ENCODE results near the gene DESI1.
"Not testable (repeated sequence)": the region's sequence is repeated elsewhere in the genome, so short reads cannot be mapped to it uniquely, and the experiment has no call there.

The DESI1 gene

DNA sequence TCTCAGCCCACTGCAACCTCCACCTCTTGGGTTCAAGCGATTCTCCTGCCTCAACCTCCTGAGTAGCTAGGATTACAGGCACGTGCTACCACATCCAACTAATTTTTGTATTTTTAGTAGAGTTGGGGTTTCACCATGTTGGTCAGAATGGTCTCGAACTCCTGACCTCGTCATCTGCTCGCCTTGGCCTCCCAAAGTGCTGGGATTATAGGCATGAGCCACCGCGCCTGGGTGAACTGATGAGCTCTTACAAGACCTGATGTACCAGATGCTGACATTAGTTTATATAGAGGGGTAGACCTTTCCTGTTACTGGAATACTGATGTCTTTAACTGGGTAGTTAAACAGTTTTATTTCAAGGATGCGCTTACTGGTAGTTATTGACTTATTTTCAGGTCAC, 13.8 kb upstream of the DESI1 start:
- not testable (repeated sequence) for DNase-seq (ENCODE audit: low read depth)

DNA sequence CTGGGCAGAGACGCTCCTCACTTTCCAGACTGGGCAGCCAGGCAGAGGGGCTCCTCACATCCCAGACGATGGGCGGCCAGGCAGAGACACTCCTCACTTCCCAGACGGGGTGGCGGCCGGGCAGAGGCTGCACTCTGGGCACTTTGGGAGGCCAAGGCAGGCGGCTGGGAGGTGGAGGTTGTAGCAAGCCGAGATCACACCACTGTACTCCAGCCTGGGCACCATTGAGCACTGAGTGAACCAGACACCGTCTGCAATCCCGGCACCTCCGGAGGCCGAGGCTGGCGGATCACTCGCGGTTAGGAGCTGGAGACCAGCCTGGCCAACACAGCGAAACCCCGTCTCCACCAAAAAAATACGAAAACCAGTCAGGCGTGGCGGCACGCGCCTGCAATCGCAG, 10.8 kb upstream of the DESI1 start:
- not testable (repeated sequence) for DNase-seq (ENCODE audit: low read depth)

DNA sequence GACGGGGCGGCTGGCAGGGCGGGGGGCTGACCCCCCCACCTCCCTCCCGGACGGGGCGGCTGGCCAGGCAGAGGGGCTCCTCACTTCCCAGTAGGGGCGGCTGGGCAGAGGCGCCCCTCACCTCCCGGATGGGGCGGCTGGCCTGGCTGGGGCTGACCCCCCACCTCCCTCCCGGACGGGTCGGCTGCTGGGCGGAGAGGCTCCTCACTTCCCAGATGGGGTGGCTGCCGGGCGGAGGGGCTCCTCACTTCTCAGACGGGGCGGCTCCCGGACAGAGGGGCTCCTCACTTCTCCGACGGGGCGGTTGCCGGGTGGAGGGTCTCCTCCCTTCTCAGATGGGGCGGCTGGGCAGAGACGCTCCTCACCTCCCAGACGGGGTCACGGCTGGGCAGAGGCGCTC, 10.3 kb upstream of the DESI1 start:
- not testable (repeated sequence) for DNase-seq (ENCODE audit: low read depth)

DNA sequence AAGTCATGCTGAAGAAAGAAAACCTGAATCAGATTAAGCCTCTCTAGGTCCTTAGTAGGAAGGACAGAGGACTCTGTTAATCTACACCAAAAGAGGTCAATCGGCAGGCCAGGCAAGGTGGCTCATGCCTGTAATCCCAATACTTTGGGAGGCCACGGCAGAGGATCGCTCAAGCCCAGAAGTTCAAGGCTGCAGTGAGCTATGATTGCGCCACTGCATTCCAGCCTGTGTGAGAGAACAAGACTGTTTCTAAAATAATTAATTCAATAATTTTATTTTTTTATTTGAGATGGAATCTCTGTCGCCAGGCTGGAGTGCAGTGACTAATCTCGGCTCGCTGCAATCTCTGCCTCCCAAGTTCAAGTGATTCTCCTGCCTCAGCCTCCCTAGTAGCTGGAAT, 4.7 kb upstream of the DESI1 start:
- DNase-seq (ENCODE audit: low read depth): no peak

DNA sequence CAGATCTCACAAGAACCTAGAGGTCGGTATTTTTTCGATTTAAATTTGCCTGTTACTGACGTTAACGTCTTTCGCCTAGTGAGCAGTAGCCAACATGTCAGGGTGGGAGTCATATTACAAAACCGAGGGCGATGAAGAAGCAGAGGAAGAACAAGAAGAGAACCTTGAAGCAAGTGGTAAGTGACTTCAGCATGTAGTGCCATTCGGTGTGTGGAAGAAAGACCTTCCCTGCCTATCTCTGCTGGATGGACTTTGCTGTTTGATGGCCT, 1.0 kb upstream of the DESI1 start:
- no peak for DNase-seq (ENCODE audit: low read depth)

DNA sequence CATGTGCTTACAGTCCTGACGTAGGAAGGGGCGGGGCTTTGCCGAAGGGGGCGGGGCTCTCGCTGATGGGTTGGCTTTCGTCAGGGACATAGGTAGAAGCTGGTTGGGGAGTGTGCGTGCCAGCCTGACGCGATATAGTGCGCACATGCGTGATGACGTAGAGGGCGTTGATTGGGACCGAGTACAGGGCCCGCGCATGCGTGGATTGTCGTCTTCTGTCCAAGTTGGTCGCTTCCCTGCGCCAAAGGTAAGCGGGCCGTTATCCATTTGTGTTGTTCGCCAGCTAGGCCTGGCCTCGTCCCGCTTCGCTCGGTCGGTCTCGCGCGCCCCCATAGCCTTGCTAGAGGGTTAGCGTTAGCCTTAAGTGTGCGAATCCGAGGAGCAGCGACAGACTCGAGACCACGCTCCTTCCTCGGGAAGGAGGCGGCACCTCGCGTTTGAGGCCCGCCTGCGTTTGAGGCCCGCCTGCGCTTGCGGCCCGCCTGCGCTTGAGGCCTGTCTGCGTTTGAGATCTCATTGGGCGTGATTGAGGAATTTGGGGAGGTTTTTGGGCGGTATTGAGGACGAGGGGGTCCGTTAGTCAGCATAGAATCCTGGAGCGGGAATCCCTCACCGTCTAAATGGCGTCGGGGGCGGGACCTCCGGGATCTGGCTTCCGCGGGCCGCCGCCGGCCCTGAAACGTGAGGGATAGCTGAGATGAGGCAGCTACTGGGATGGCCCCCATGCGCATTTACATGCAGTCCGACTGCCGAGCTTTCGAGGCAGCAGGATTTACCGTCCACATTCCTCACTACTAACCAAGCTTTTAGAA, 462 bp upstream of the DESI1 start, which contains the start of gene XRCC6:
TSS of gene XRCC6 (plus strand) at position 197 of the 812 bp plus-strand sequence. CDS start 710 bp downstream, outside the sequence.
- peak; percentile 98 for DNase-seq (ENCODE audit: low read depth)

DNA sequence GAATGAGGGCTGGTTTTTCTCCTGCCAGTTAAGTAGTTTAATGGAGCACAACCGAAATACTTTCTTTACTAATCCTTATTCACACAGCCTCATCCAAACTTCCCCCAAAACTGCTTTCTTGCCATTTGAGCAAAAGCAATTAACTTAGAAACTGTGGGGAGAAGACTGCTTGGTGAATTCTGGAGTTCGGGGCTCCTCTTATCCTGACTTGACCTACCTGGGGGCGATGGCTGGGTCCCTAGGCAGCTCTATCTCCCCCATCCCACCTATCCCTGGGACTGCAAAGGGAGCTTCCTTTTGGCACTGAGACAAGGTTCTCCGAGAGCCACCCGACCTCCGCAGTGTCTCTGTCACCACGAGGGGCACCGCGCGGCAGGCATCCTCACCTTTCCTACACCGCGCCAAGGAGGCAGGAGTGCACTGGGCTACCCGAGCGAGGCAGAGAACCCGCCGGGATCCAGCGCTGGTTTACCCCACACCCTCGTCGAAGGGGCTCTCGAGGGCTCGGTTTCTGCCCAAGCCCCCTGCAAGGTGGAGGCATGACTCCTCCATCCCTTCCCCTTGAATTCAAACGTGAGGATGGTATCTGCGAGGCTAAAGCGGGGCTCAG, 759 bp downstream of the DESI1 start:
- peak; percentile 9 for DNase-seq (ENCODE audit: low read depth)

DNA sequence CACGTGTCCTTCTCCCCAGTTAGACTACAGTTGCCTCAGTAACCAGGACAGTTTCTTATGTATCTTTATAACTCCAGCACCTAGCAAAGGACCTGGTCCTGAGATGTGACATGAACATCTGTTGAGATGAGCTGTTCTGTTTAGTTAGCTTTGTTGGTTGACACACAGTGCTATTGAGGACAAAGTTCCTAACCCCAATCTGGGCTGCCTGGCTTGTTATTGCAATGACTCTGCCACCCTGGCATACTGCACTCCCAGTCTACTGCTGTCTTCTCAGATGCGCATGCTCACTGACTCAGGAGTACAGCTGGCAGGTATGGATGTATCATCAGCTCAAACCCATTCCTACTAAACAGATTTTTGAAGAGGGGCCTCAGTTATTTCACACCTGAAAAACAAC, 7.4 kb downstream of the DESI1 start:
- DNase-seq (ENCODE audit: low read depth): no peak

DNA sequence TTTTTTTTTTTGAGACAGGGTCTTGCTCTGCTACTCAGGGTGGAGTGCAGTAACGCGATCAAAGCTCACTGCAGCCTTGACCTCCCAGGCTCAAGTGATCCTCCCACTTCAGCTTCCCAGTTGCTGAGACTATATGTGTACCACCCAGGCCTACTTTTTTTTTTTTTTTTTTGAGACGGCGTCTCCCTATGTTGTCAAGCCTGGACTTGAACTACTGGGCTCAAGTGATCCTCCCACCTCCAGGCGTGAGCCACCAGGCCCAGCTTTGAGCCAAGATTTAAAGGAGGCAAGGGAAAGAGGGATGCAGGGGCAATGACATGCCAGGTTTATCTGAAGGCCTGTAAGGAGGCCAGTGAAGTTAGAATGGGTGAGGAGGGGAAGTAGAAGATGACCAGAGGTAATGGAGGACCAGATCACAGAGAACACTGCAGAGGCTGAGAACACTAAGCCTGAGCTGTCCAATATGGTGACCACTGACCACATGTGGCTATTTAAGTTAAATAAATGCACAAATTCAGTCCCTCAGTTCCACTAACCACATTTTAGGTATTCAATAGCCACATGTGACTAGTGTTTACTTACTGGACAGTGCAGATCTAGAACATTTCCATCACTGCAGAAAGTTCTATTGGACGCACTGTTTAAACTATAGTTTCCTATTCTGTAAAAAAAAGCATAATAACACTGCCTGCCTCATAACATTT, 8.1 kb downstream of the DESI1 start:
- no peak for DNase-seq (ENCODE audit: low read depth)

DNA sequence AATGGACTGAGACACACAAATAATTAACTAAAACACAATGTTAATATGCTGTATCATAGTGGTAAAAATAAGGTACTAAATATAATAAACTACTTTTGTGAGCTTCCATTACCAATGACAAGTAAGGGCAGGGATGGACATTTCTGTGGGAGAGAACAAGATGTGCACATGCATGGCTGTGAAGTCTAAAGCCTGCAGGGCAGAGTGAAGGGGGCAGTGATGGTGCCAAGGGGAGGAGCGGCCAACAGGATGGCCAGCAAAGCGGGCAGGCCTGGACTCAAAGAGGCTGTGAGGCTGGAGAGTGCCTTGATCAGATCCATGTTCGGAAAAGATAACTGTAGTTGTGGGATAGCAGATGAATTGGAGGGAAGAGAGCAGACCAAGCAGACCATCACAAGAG, 12.5 kb downstream of the DESI1 start:
- DNase-seq (ENCODE audit: low read depth): no peak

DNA sequence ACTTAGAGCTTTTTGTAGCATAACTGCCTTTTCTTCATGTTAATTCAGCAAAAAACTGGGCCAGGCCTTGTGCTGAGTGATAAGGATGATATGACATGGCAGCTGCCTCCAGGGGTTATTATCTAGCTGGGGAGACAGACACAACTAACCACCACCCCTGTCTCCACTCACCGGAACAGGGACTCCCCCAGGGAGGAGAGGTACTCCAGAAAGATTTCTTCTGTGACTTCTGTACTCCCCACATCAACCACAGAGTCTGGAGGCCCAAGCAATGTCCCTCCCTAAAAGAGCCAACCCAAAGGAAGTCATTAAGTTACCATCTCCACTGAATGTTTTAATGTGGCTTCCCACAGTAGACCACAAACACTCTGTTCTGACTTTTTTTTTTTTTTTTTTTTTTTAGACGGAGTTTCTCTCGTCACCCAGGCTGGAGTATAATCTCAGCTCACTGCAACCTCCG, 16.9 kb downstream of the DESI1 start:
- DNase-seq (ENCODE audit: low read depth): no peak

DNA sequence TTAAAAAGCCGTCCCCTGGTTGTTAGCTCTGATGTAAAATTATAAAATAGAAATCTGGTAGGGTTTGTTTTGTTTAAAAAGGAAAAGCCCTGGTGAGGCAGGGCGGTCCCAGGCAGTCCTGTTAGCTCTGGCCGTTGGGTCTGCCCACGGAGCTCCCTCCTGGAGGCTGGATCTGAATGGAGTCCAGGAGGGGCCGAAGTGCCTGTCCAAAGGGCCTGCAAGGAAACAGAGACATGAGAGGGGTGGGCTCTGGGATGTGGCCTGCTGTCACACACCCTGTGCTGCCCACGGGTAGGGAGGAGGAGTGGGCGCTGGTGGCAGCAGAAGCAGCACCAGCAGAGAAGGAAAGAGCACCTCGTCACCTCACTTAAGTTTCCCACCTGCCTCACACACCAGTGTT, 19.9 kb downstream of the DESI1 start:
- no peak for DNase-seq (ENCODE audit: low read depth)

DNA sequence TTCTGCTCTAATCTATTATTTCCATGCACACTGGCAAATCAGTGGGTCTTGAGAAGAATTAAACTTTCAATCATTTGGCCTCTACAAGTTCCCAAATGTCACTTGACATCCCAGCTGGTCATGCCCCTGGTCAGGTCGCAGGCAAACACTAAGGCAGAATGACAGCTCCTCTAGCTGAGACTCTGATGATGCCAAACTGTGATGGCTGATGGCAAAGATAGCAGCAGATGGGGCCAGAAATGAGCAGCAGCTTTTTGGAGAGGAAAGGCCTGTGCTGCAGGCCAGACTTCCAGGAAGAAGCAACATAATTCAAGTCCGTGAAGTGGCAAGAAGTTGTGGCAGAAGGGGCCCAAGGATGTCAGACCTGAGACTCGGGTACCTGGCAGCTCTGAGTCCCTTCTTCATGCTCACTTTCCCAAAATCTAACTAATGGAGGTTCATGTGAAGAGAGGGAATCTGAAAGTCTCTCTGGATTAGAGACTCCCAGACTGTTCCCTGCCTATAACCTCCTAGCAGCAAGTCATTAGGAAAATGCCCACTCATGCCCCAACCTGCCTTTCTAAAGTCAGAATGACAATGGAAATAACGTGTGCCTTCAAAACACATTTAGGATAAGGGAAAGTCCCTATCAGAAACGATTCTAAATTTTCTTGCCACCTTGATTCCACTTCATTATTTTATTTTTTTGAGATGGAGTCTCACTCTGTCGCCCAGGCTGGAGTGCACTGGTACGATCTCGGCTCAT, 21.8 kb downstream of the DESI1 start:
- no peak for DNase-seq (ENCODE audit: low read depth)

DNA sequence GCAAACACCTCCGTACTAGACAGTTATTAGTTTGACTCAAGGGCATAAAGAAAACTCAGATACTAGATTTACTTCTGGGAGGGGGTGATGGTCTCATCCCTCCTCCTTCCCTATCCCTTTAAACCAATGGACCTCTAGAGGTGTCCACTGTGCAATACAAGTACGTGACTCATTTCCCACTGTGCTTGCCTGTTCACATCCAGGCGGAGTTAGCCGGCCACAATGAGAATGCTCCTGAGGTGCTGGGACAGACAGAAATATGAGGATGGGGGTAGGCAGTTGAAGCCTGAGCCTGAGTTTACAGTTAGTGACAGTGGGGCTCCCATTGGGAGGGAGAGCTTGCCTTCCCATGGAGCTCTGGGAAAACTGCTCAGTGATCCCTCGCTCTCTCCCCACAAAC, 22.8 kb downstream of the DESI1 start:
- no peak for DNase-seq (ENCODE audit: low read depth)

DNA sequence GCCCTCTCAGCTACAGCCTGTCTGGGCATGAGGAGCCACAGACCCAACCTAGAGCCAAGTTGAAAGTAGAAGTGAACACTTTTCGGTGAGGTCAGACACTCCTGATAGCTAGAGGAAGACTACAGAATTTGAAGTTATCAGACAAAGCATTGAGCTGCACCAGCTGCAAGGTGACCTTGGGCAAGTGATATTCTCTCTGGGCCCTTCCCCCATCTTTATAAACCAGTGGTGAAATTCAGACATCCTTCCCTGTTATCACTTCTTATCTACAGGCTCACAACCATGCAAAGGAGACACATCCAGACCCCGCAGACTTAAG, 23.2 kb downstream of the DESI1 start:
- no peak for DNase-seq (ENCODE audit: low read depth)

DNA sequence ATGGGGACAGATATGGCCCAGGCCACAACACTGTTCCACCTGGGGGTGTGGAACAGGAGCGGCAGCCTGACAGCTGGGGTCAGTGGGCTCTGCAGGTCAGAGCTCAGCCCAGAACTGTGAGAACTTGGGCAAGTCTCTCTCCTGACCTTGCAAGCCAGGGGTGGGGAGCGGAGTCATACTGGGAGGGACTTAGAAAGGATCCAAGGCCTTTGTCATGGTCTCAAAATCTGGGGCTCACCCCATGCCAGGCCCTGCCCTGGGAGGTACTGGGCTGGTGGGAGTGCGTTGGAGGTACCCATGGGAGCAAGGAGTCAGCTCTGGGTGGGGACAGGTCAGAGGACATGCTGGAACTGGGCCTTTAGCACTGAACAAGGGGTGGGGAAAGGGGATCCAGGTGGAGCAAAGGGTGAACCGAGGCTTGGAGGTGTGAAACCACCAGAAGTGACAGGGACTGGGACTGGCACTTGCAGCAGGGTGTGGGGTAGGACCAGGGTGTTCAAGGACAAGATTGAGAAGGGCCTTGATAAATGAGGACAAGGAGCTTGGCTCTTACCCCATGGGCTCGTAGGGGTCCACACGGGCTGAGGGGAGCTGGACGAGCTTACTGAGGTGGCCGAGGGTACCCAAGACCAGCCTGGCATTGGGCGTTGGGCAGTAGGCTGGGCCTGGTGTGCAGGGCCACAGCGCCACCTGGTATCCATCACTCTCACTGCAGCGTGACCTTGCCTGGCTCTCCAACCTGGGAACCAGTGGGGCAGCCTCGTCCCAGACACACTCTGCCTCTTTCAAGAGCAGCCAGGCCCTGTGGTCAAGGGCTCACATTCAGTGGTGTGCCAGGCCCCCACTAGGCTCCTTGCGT, 23.8 kb downstream of the DESI1 start:
- DNase-seq (ENCODE audit: low read depth): no peak

DNA sequence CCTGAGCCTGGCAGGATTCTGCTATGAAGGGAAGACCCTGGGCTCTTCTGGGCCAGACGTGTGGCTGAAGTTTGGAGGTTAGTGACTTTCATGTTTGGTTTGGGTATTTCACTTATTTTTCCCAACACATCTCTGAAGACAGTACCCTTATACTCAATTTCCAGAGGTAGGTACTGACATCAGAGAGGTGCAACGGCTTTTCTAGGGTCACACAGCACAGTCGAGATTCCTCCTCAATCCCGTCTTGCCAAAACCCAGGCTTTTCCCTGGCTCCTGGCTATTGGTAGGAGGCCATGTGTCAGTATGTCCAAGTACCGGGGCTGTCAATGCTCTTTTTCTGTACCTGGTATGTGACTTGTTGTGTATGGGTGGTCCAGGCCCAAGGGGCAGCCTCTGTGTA, 25.1 kb downstream of the DESI1 start:
- DNase-seq (ENCODE audit: low read depth): no peak

DNA sequence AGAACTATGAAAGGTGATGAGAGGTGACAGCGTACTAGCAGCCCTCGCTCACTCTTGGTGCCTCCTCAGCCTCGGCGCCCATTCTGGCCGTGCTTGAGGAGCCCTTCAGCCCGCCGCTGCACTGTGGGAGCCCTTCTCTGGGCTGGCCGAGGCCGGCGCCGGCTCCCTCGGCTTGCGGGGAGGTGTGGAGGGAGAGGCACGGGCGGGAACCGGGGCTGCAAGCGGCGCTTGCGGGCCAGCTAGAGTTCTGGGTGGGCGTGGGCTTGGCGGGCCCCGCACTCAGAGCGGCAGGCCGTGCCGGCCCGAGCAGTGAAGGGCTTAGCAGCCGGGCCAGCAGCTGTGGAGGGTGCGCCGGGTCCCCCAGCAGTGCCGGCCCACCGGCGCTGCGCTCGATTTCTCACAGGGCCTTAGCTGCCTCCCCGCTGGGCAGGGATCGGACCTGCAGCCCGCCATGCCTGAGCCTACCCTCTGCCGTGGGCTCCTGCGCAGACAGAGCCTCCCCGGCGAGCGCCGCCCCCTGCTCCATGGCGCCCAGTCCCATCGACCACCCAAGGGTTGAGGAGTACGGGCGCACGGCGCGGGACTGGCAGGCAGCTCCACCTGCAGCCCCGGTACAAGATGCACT, 27.4 kb downstream of the DESI1 start:
- DNase-seq (ENCODE audit: low read depth): not testable (repeated sequence)

DNA sequence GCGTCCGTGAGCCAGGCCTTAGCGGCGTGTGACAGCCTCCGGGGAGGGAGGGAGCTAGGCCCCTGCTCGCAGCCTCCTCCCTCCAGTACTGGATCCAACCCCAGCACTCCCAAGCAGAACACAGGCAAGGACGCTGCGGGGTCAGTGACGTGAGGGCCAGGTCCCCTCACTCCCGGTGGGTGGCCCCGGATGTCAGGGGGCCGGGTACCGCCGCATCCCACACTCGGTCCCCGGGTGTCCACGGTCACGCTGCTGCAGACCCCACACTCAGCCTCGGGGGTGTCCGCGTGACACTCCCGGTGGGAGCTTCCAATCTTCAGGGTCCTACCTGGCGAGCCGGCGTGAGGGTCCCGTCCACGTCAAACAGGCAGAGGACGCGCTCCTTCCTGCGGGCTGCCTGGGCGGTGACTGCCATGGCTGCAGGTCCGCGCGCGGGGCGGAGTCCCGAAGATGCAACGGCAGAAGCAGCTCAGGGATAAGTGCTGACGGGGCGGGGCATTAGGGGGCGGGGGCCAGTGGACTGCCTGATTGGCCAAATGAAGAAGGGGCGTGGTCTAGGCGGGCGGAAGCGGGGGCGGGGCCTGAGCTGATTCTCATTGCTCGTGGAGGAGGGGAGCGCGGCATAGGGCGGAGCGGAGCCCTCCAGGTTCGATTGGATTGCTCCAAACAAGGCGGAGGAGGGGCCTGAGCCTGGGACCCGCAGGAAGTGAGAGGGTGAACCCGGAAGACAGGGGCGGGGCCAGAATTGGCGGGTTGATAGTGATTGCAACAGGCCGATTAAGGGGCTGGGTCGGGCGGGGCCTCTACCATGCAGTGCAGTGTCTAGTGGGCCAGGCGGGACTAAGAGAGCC, 31.2 kb downstream of the DESI1 start, which contains the start of gene PMM1:
TSS of gene PMM1 (minus strand) at position 450 of the 851 bp plus-strand sequence. CDS start at position 415, 35 bp downstream.
- peak; percentile 100 for DNase-seq (ENCODE audit: low read depth)

DNA sequence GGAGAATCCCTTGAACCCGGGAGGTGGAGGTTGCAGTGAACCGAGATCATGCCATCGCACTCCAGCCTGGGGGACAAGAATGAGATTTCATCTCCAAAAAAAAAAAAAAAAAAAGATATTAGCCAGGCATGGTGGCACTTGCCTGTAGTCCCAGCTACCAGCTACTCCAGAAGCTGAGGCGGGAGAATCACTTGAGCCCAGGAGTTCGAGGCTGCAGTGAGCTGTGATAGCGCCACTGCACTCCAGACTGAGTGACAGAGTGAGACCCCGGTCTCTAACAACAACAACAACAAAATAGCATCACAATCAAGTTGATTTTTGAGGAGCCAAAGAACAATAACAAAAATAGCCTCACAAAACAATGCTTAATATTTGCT, 33.5 kb downstream of the DESI1 start:
- DNase-seq (ENCODE audit: low read depth): no peak

Data from activated T-helper 1 cell treated with Interleukin-2 at 50 U/mL for 16 hours (primary cell).